ENCODE measurements around the gene RRP36.

The RRP36 gene

GRCh38 chr6:43060755-43061633, 39.6 kb downstream of the RRP36 start:
- H3K4me3 ChIP-seq (ENCODE audit: low read depth, low read length) = peak overlapping the region; percentile 78
- no peak for DNase-seq (ENCODE audit: low read depth)
- no peak for TF ChIP-seq CTCF (IDR thresholded peaks at IDR 0.05; ENCODE audit: control insufficient read depth, extremely low read depth, insufficient read depth)

- no peak for TF ChIP-seq CTCF (IDR thresholded peaks at IDR 0.05; ENCODE audit: control insufficient read depth, extremely low read depth, insufficient read depth)
- no peak for DNase-seq (ENCODE audit: low read depth)
- no peak overlapping the region for H3K4me3 ChIP-seq (ENCODE audit: low read depth, low read length)
Observed at GRCh38 chr6:43061861-43062260, 40.4 kb downstream of the RRP36 start.

- no peak overlapping the region for H3K4me3 ChIP-seq (ENCODE audit: low read depth, low read length)
- TF ChIP-seq CTCF (IDR thresholded peaks at IDR 0.05; ENCODE audit: control insufficient read depth, extremely low read depth, insufficient read depth) = no peak
- DNase-seq (ENCODE audit: low read depth) = no peak
Observed at GRCh38 chr6:43062818-43063217, 41.4 kb downstream of the RRP36 start.

DNA sequence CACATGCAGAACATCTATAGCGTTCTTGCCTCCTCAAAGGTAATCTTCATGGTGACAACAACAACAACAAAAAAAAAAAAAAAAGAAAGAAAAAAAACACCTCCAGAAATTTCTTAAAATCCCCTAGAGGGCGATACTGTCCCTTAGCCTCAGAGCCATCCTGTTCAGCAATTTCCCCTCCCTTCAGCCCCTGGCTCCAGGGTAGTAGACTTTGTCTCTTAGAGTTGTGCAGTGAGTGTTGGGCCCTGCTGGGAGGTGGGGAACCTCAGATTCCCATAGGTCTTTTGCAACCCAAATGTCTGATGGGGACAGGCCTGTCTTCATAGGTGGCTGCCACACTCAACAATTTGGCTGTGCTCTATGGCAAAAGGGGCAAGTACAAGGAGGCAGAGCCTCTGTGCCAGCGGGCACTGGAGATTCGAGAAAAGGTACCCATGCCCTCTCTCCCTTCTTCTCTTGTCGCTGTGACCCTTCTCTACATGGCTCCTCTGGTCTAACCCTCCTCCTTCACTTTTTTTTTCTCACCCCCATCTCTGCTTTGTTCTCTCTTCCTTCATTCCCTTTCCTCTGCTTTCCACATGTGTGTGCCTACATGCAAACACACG, 48.7 kb downstream of the RRP36 start:
- no peak overlapping the region for H3K4me3 ChIP-seq (ENCODE audit: low read depth, low read length)
- peak; percentile 55 for TF ChIP-seq CTCF (IDR thresholded peaks at IDR 0.05; ENCODE audit: control insufficient read depth, extremely low read depth, insufficient read depth)
- peak; percentile 32 for DNase-seq (ENCODE audit: low read depth)

GRCh38 chr6:43074847-43075669, 53.6 kb downstream of the RRP36 start:
- no peak for TF ChIP-seq CTCF (IDR thresholded peaks at IDR 0.05; ENCODE audit: control insufficient read depth, extremely low read depth, insufficient read depth)
- no peak overlapping the region for H3K4me3 ChIP-seq (ENCODE audit: low read depth, low read length)
- no peak for DNase-seq (ENCODE audit: low read depth)

DNA sequence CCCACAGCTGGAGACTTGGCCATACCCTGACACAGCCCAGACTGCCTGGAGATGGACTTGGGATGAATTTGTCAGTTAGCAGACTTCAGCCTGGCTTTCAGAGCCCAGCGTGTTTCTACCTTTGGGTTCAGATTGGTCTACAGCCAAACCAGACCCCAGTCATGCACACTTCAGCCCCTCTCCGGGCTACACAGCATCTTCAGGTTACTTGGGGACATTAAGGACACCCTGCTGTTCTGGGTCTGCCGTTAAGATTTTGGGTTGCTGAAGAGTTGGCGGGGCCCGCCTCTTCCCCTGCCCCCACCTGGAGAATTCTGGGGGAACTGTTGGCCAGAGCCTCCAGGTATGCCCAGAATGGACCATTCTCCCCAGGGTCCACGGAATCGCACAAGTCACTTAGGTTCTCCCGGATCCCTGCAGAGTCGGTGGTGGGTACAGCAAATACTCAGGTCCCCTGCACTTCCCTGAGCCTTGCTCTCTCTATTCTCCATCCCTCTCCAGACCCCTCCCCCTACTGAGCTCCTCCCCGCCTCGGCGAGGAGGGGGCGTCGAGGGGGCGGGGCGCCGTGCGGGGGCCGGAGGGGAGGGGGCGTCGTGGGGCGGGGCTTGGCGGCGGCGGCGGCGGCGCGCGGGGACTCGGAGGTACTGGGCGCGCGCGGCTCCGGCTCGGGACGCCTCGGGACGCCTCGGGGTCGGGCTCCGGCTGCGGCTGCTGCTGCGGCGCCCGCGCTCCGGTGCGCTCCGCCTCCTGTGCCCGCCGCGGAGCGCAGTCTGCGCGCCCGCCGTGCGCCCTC, 54.4 kb downstream of the RRP36 start, which contains the start of gene PTK7:
PTK7 (plus strand) TSS at position 645 of the 794 bp plus-strand sequence. CDS start 175 bp downstream, outside the sequence.
- TF ChIP-seq CTCF (IDR thresholded peaks at IDR 0.05; ENCODE audit: control insufficient read depth, extremely low read depth, insufficient read depth) = no peak
- H3K4me3 ChIP-seq (ENCODE audit: low read depth, low read length) = peak within 1 kb of the TSS; percentile 80
- no peak for DNase-seq (ENCODE audit: low read depth)
